GM23338 (cell line): Measurements from ENCODE around the gene CDH4. TPM values are rescaled to one million over a fixed set of nuclear protein-coding genes. Genes with fewer than 3 reads are reported as not detected.

Experiments used
- ATAC-seq: fragments of 200-7000 bp; cut with Tn5 transposase; 3 replicates; pipeline ENCODE4 v1.9.1; 2020
- DNase-seq: peaks from one replicate; pipeline ENCODE4 v3.0.0-alpha.2; 2015; ENCODE audit warnings: low spot score
- H2AFZ ChIP-seq: fragments of 200-600 bp; sonication (generic); 2 replicates; pipeline ENCODE4 v1.8.0; 2016; ENCODE audit warnings: antibody characterized with exemption, mild to moderate bottlenecking, moderate library complexity
- H3F3A ChIP-seq: fragments of 200-600 bp; sonication (generic); replicated peaks from 2 replicates; pipeline ENCODE4 v1.8.0; 2017; ENCODE audit warnings: antibody characterized with exemption, mixed run types, low read depth
- H3K27ac ChIP-seq: fragments of 200-600 bp; sonication (generic); 2 replicates; pipeline ENCODE4 v1.6.1; 2016; ENCODE audit warnings: low read depth
- H3K27me3 ChIP-seq: fragments of 200-600 bp; sonication (generic); 2 replicates; pipeline ENCODE4 v1.8.0; 2016; ENCODE audit warnings: mild to moderate bottlenecking, mixed run types, moderate library complexity; ENCODE audit not compliant: insufficient read depth
- H3K36me3 ChIP-seq: fragments of 200-600 bp; sonication (generic); 2 replicates; pipeline ENCODE4 v1.8.0; 2016; ENCODE audit warnings: mild to moderate bottlenecking; ENCODE audit not compliant: insufficient read depth
- H3K4me1 ChIP-seq: fragments of 200-600 bp; sonication (generic); 2 replicates; pipeline ENCODE4 v1.8.0; 2016; ENCODE audit warnings: mild to moderate bottlenecking, moderate library complexity; ENCODE audit not compliant: insufficient read depth
- H3K4me2 ChIP-seq: fragments of 200-600 bp; sonication (generic); 2 replicates; pipeline ENCODE4 v1.7.1; 2017; ENCODE audit warnings: mixed run types
- H3K4me3 ChIP-seq: fragments of 200-600 bp; sonication (generic); 2 replicates; pipeline ENCODE4 v1.6.1; 2016; ENCODE audit warnings: mixed run types
- H3K79me2 ChIP-seq: fragments of 200-600 bp; sonication (generic); replicated peaks from 2 replicates; pipeline ENCODE4 v1.8.0; 2017; ENCODE audit warnings: mild to moderate bottlenecking; ENCODE audit not compliant: insufficient read depth
- H3K9me2 ChIP-seq: fragments of 200-600 bp; sonication (generic); 2 replicates; pipeline ENCODE4 v1.8.0; 2017; ENCODE audit not compliant: insufficient read depth
- H4K20me1 ChIP-seq: fragments of 200-600 bp; sonication (generic); replicated peaks from 2 replicates; pipeline ENCODE4 v1.8.0; 2017; ENCODE audit warnings: mild to moderate bottlenecking; ENCODE audit not compliant: insufficient read depth
- H3K27ac Mint-ChIP-seq: 2 replicates; pipeline ENCODE4 v1.8.0; 2020; ENCODE audit warnings: inconsistent platforms, mild to moderate bottlenecking, moderate library complexity, mixed read lengths
- H3K27me3 Mint-ChIP-seq: 3 replicates; pipeline ENCODE4 v1.8.0; 2022; ENCODE audit warnings: low read depth, mild to moderate bottlenecking, moderate library complexity, mixed read lengths, inconsistent platforms; ENCODE audit not compliant: insufficient read depth, poor library complexity
- H3K36me3 Mint-ChIP-seq: 3 replicates; pipeline ENCODE4 v1.8.0; 2021; ENCODE audit warnings: low read depth, mild to moderate bottlenecking, inconsistent platforms, moderate library complexity, mixed read lengths
- H3K4me1 Mint-ChIP-seq: 3 replicates; pipeline ENCODE4 v1.8.0; 2020; ENCODE audit warnings: mild to moderate bottlenecking, inconsistent platforms, mixed read lengths
- H3K4me3 Mint-ChIP-seq: 3 replicates; pipeline ENCODE4 v1.8.0; 2021; ENCODE audit warnings: moderate library complexity, mild to moderate bottlenecking, inconsistent platforms, mixed read lengths
- H3K9me3 Mint-ChIP-seq: 3 replicates; pipeline ENCODE4 v1.8.0; 2020; ENCODE audit warnings: moderate library complexity, mild to moderate bottlenecking, inconsistent platforms, mixed read lengths
- CTCF ChIP-seq, 2 experiments: fragments of 200-600 bp in 1 of 2; sonication (generic) in 1 of 2; conservative IDR thresholded peaks; 2 replicates each; pipeline versions ENCODE4 v1.5.1 to v1.6.1; 2016 to 2017; ENCODE audit warnings: antibody characterized with exemption in 2 of 2, low read depth in 2 of 2, mild to moderate bottlenecking in 2 of 2, moderate library complexity in 1 of 2
- ETS1 ChIP-seq: IDR thresholded peaks from 2 replicates; pipeline ENCODE4 v1.6.1; 2016; ENCODE audit warnings: antibody characterized with exemption
- EZH2phosphoT487 ChIP-seq: fragments of 200-600 bp; sonication (generic); IDR thresholded peaks from one replicate; pipeline ENCODE4 v1.8.1; 2018; ENCODE audit warnings: antibody characterized with exemption; ENCODE audit not compliant: unreplicated experiment
- JUNB ChIP-seq: IDR thresholded peaks from one replicate; pipeline ENCODE4 v1.6.1; 2016; ENCODE audit warnings: antibody characterized with exemption; ENCODE audit not compliant: unreplicated experiment
- POLR2AphosphoS5 ChIP-seq: IDR thresholded peaks from 2 replicates; pipeline ENCODE4 v1.6.1; 2016; ENCODE audit warnings: antibody characterized with exemption, low read depth
- STAT1 ChIP-seq: IDR thresholded peaks from one replicate; pipeline ENCODE4 v1.6.1; 2016; ENCODE audit warnings: antibody characterized with exemption; ENCODE audit not compliant: unreplicated experiment
- ZNF331 ChIP-seq: fragments of 250-450 bp; sonication (Bioruptor Pico); IDR thresholded peaks from 2 replicates; pipeline ENCODE4 v1.5.0; 2020; ENCODE audit warnings: low read depth, mild to moderate bottlenecking, moderate library complexity
- polyA plus RNA-seq: library from polyadenylated mRNA; unstranded; fragments of >200 nt; fragmentation: Nextera tagmentation; extraction: Ambion mirVana; gene quantifications from 2 replicates; pipeline ENCODE4 v1.2.1, GENCODE V29; 2016
- total RNA-seq: library from RNA; depleted of rRNA; stranded (reverse); fragments of >200 nt; shearing (Covaris generic); gene quantifications from 2 replicates; pipeline ENCODE4 v1.2.3, GENCODE V29; 2014

CDH4 gene
- total and polyA plus RNA-seq, 2 experiments from 2014 or later: 1.2 to 4.2 TPM

GRCh38 chr20:61413752-61414151 is 161.7 kb downstream of the CDH4 start:
- no peak overlapping the region for H3K27ac ChIP-seq
- TF ChIP-seq POLR2AphosphoS5: no peak
- no peak for TF ChIP-seq JUNB
- TF ChIP-seq EZH2phosphoT487: no peak
- no peak for TF ChIP-seq CTCF (conservative IDR thresholded peaks at IDR 0.05; ENCODE audit: low read depth in 2 of 2)
- no peak for TF ChIP-seq ZNF331 (CRISPR knock-in tag)

GRCh38 chr20:61414455-61414991 is 162.5 kb downstream of the CDH4 start:
- no peak for TF ChIP-seq STAT1
- peaks cover 2% of the 10 kb centered on the region; the same call in 1 of the 2 replicates for H3K9me2 ChIP-seq
- H3K4me3 Mint-ChIP-seq: no peak overlapping the region
- no peaks in the 10 kb centered on the region for H3K27me3 ChIP-seq
- H3K79me2 ChIP-seq: no peaks in the 10 kb centered on the region
- no peaks in the 10 kb centered on the region for H3F3A ChIP-seq
- peaks cover 21% of the 10 kb centered on the region for H3K27me3 Mint-ChIP-seq
- no peaks in the 10 kb centered on the region for H4K20me1 ChIP-seq
- H3K36me3 Mint-ChIP-seq: no peaks in the 10 kb centered on the region; the same call in 2 of the 3 replicates
- no peaks in the 10 kb centered on the region for H3K4me1 ChIP-seq
- DNase-seq (no peak), ATAC-seq (no peak)
- no peak overlapping the region for H3K4me3 ChIP-seq
- H3K36me3 ChIP-seq: no peaks in the 10 kb centered on the region
- no peak overlapping the region for H2AFZ ChIP-seq
- H3K27ac Mint-ChIP-seq: no peak overlapping the region
- H3K27ac ChIP-seq: no peak overlapping the region
- peaks cover 4% of the 10 kb centered on the region for H3K4me1 Mint-ChIP-seq
- peaks cover 5% of the 10 kb centered on the region; the same call in 2 of the 3 replicates for H3K9me3 Mint-ChIP-seq
- H3K4me2 ChIP-seq: no peak overlapping the region

More at GRCh38 chr20:61413752-61414151, 161.7 kb downstream of the CDH4 start:
- H3K4me3 Mint-ChIP-seq: no peak overlapping the region
- no peaks in the 10 kb centered on the region for H3F3A ChIP-seq
- ATAC-seq: no peak
- DNase-seq: no peak
- H3K79me2 ChIP-seq: no peaks in the 10 kb centered on the region
- no peaks in the 10 kb centered on the region for H3K36me3 ChIP-seq
- H3K27me3 ChIP-seq: no peaks in the 10 kb centered on the region
- no peak overlapping the region for H3K27ac Mint-ChIP-seq
- H3K27me3 Mint-ChIP-seq: peaks cover 24% of the 10 kb centered on the region
- H3K4me1 ChIP-seq: no peaks in the 10 kb centered on the region
- H3K4me1 Mint-ChIP-seq: peaks cover 4% of the 10 kb centered on the region
- H3K36me3 Mint-ChIP-seq: no peaks in the 10 kb centered on the region; the same call in 2 of the 3 replicates
- H3K9me3 Mint-ChIP-seq: peaks cover 5% of the 10 kb centered on the region; the same call in 2 of the 3 replicates
- no peak overlapping the region for H2AFZ ChIP-seq
- H4K20me1 ChIP-seq: no peaks in the 10 kb centered on the region
- H3K4me3 ChIP-seq: no peak overlapping the region
- no peak overlapping the region for H3K4me2 ChIP-seq
- H3K9me2 ChIP-seq: peaks cover 2% of the 10 kb centered on the region; the same call in 1 of the 2 replicates

GRCh38 chr20:61416546-61416945 is 164.5 kb downstream of the CDH4 start:
- no peak overlapping the region for H3K27ac Mint-ChIP-seq
- no peak overlapping the region for H3K4me3 Mint-ChIP-seq
- H3K36me3 Mint-ChIP-seq: no peaks in the 10 kb centered on the region; the same call in 1 of the 3 replicates
- no peaks in the 10 kb centered on the region for H3K79me2 ChIP-seq
- H3K27me3 ChIP-seq: no peaks in the 10 kb centered on the region
- no peaks in the 10 kb centered on the region for H4K20me1 ChIP-seq
- peaks cover 8% of the 10 kb centered on the region for H3K4me1 Mint-ChIP-seq
- H3K9me2 ChIP-seq: 0 out of 2 replicates have a peak, but pooled peaks cover 2% of the 10 kb centered on the region
- no peak for DNase-seq
- H2AFZ ChIP-seq: no peak overlapping the region
- H3K4me1 ChIP-seq: no peaks in the 10 kb centered on the region
- no peaks in the 10 kb centered on the region for H3K36me3 ChIP-seq
- no peaks in the 10 kb centered on the region for H3F3A ChIP-seq
- H3K4me3 ChIP-seq: no peak overlapping the region
- H3K27ac ChIP-seq: no peak overlapping the region
- H3K9me3 Mint-ChIP-seq: peaks cover 5% of the 10 kb centered on the region; the same call in 2 of the 3 replicates
- TF ChIP-seq ETS1: no peak
- ATAC-seq: no peak
- H3K4me2 ChIP-seq: no peak overlapping the region
- peaks cover 30% of the 10 kb centered on the region for H3K27me3 Mint-ChIP-seq
